GM12865 (cell line): ENCODE measurements around the gene WASF1.

ENCODE experiments used
- DNase-seq: peaks from one replicate; pipeline ENCODE4 v3.0.0; 2010; ENCODE audit warnings: low read depth
- H3K4me3 ChIP-seq: 2 replicates; pipeline ENCODE4 v1.5.1; 2011; ENCODE audit warnings: mild to moderate bottlenecking, low read depth, low read length, control low read depth
- TF ChIP-seq, protein P1 (sequence below): IDR thresholded peaks from 2 replicates; pipeline ENCODE4 v1.5.1; 2011; ENCODE audit warnings: low read length, control low read depth, low read depth, inconsistent platforms; ENCODE audit not compliant: insufficient read depth; ENCODE audit errors: missing control alignments

WASF1 gene

DNA sequence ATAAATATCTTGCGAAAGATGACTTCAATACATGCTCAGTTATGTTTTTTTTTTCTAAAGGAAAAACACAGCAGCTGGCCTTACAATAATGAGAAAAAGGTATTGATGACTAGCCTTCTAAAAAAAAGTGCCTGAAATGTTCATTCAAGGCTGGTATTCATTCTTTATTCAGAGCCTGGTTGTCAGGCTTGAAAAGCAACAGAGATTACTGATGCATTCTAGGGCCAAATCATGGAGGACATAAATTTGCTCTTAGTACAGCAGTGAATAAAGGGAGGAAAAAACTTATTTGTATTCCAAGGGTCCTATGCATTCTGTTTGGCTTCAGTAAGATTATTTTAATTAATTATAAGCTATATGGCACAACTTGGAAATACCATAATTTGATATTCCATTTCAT lies 83.5 kb downstream of the WASF1 start:
- TF ChIP-seq, protein P1, sequence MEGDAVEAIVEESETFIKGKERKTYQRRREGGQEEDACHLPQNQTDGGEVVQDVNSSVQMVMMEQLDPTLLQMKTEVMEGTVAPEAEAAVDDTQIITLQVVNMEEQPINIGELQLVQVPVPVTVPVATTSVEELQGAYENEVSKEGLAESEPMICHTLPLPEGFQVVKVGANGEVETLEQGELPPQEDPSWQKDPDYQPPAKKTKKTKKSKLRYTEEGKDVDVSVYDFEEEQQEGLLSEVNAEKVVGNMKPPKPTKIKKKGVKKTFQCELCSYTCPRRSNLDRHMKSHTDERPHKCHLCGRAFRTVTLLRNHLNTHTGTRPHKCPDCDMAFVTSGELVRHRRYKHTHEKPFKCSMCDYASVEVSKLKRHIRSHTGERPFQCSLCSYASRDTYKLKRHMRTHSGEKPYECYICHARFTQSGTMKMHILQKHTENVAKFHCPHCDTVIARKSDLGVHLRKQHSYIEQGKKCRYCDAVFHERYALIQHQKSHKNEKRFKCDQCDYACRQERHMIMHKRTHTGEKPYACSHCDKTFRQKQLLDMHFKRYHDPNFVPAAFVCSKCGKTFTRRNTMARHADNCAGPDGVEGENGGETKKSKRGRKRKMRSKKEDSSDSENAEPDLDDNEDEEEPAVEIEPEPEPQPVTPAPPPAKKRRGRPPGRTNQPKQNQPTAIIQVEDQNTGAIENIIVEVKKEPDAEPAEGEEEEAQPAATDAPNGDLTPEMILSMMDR = no peak
- no peak overlapping the region for H3K4me3 ChIP-seq

GRCh38 chr6:110095101-110095500 lies 84.4 kb downstream of the WASF1 start:
- DNase-seq = no peak

More for the DNA sequence above, 83.5 kb downstream of the WASF1 start:
- DNase-seq = no peak

GRCh38 chr6:110093981-110094380 lies 85.5 kb downstream of the WASF1 start:
- DNase-seq = no peak
- no peak overlapping the region for H3K4me3 ChIP-seq
- TF ChIP-seq, protein P1 = no peak

More at GRCh38 chr6:110095101-110095500, 84.4 kb downstream of the WASF1 start:
- H3K4me3 ChIP-seq = no peak overlapping the region
- TF ChIP-seq, protein P1 = no peak

GRCh38 chr6:110090876-110091275 lies 88.6 kb downstream of the WASF1 start:
- no peak for DNase-seq
- H3K4me3 ChIP-seq = no peak overlapping the region
- TF ChIP-seq, protein P1 = no peak

GRCh38 chr6:110089323-110089722 lies 90.1 kb downstream of the WASF1 start:
- TF ChIP-seq, protein P1 = no peak
- DNase-seq = no peak
- H3K4me3 ChIP-seq = no peak overlapping the region

DNA sequence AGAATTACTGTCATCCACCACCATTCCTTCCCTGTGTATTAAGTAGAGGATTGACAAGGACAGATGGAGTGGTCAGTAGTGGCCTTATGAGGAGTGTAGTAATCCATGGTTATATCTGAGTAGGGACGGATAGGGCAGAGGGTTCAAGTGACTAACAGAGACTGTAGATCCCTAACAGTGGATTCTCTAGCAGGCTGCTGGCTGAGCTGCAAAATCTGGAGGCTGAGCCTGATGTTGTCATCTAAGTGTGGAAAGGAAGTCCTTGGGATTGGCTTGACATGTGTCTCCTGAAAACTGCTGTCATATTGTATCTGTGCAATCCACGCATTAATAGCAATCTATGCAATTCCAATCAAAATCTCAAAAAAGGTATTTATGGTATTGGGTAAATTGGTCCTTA lies 94.2 kb downstream of the WASF1 start:
- no peak overlapping the region for H3K4me3 ChIP-seq
- no peak for DNase-seq
- TF ChIP-seq, protein P1 = no peak

DNA sequence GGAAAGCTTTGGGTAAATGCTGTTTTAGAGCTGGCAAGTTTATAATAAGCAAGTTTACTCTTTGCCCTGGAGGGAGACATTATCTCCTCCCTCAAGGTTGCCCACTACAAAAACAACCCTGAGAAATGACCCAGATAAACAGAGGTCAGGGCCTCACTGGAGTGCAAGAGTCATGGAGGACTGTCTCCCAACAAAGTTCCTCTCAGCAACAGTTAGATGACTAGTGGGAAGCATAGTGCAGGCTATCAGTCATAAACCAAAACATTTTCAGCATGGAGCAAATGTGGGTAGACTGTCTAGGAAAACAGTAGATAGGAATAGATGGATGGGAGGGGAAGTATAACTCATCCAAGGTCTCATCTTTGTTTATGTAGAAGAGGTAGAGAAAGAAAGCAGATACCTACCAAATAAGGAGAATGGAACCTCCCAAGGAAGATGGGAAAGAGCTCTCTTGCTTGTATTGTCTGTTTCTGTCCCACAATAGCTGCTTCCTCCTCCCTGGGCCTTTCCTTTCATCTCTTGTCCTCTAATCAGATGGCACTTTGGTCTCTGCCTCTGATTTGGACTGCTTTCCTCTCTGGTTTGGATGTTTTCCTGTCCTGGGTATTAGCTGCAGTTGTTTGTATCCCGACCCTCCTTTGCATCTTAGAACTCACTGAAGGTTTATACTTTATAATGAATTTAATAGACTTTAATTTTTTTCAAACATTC lies 95.4 kb downstream of the WASF1 start:
- DNase-seq = no peak
- no peak overlapping the region for H3K4me3 ChIP-seq
- TF ChIP-seq, protein P1 = no peak
